ENCODE results near the gene ARL13A.
"Not testable (repeated sequence)": the region's sequence is repeated elsewhere in the genome, so short reads cannot be mapped to it uniquely, and the experiment has no call there.

The ARL13A gene

GRCh38 chrX:100973411-100973810 lies 3.9 kb downstream of the ARL13A start:
- Mint-ChIP-seq H3K4me3 (no peak overlapping the region), H3K27ac (no peak overlapping the region), H3K9me3 (peaks cover 1% of the 10 kb centered on the region), H3K36me3 (peaks cover 11% of the 10 kb centered on the region), H3K4me1 (no peaks in the 10 kb centered on the region), H3K27me3 (no peaks in the 10 kb centered on the region)
- no peak for DNase-seq (ENCODE audit: low spot score in 2 of 2)
- no peak for ATAC-seq (ENCODE audit: low read depth)

DNA sequence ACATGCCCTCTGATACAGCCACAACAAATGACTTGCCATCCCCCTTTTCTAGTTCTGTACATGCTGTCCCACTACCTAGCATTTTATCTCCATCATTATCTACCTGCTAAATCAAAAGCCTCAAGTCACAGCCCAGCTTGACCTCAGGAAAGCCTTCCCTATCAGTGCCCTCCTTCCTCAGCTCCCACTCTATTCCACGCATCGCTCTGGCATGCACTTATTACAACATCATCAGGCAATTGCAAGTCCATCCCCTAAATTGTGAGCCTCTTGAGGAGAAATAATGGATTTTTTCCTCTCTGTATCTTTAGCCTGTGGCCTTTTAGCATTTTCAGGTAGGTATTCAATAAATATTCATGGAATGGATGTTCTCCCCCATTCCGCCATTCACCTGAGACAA lies 5.7 kb downstream of the ARL13A start:
- peaks cover 14% of the 10 kb centered on the region for H3K36me3 Mint-ChIP-seq
- H3K27me3 Mint-ChIP-seq = no peaks in the 10 kb centered on the region

DNA sequence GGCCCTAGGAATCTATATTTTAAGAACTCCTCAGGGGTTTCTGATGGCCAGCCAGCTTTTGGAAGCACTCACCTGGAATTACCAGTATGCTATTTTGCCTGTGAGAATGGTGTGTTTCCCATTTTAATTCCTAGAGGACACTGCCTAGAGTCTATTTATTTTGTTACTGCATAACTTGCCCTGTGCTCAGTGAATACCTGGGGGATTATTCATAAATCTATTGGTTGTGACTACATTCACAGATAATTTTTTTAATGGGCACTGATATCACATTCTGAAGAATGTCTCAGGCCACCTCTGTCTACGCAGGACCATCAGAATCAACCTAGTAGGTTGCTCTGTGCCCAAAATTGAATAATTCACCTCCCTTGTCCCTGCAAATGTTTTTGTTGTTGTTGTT lies 6.7 kb downstream of the ARL13A start:
- H3K4me1 Mint-ChIP-seq = no peaks in the 10 kb centered on the region
- peaks cover 2% of the 10 kb centered on the region for H3K9me3 Mint-ChIP-seq
- H3K36me3 Mint-ChIP-seq = peaks cover 15% of the 10 kb centered on the region
- DNase-seq (ENCODE audit: low spot score in 2 of 2) (no peak), ATAC-seq (ENCODE audit: low read depth) (no peak)
- H3K27ac Mint-ChIP-seq = no peak overlapping the region
- no peaks in the 10 kb centered on the region for H3K27me3 Mint-ChIP-seq
- H3K4me3 Mint-ChIP-seq = no peak overlapping the region

More for the DNA sequence above, 5.7 kb downstream of the ARL13A start:
- Mint-ChIP-seq H3K4me3 (no peak overlapping the region), H3K27ac (no peak overlapping the region), H3K4me1 (no peaks in the 10 kb centered on the region), H3K9me3 (peaks cover 2% of the 10 kb centered on the region)
- no peak for ATAC-seq (ENCODE audit: low read depth)
- no peak for DNase-seq (ENCODE audit: low spot score in 2 of 2)

DNA sequence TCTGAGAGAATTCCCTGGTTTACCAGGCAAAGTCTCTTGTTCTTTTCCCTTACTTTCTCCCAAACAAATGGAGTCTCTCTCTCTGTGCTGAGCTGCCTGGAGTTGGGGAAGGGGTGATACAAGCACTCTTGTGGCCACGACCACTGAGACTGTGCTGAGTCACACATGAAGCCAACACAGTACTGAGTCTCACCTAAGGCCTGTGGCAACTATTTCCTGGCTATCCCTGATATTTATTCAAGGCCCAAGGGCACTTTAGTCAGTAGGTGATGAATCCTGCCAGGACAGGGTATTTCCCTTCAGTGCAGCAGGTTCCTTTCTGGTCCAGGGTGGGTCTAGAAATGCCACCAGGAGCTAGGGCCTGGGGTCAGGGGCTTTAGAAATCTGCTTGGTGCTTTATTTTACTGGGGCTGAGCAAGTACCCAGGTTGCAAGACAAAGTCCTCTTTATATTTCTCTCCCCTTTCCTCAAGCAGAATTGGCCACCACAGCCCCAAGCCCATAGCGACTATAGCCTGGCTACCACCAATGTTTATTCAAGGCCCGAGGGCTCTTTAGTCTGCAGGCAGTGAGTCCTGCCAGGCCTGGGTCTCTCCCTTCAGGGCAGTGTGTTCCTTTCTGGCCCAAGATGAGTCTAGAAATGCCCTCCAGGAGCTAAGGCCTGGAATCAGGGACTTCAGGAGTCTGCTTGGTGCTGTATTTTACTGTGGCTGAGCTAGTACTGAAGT lies 10.5 kb downstream of the ARL13A start:
- no peak for DNase-seq (ENCODE audit: low spot score in 2 of 2)
- no peak for ATAC-seq (ENCODE audit: low read depth)
- Mint-ChIP-seq H3K27ac (no peak overlapping the region), H3K27me3 (no peaks in the 10 kb centered on the region), H3K4me3 (no peak overlapping the region), H3K9me3 (peaks cover 2% of the 10 kb centered on the region), H3K36me3 (peaks cover 15% of the 10 kb centered on the region), H3K4me1 (no peaks in the 10 kb centered on the region)

GRCh38 chrX:100980608-100981497 lies 11.3 kb downstream of the ARL13A start:
- H3K27ac Mint-ChIP-seq = no peak overlapping the region
- peaks cover 2% of the 10 kb centered on the region for H3K9me3 Mint-ChIP-seq
- H3K27me3 Mint-ChIP-seq = no peaks in the 10 kb centered on the region
- H3K36me3 Mint-ChIP-seq = peaks cover 13% of the 10 kb centered on the region
- ATAC-seq (ENCODE audit: low read depth) = no peak
- no peak for DNase-seq (ENCODE audit: low spot score in 2 of 2)
- no peaks in the 10 kb centered on the region for H3K4me1 Mint-ChIP-seq
- no peak overlapping the region for H3K4me3 Mint-ChIP-seq

DNA sequence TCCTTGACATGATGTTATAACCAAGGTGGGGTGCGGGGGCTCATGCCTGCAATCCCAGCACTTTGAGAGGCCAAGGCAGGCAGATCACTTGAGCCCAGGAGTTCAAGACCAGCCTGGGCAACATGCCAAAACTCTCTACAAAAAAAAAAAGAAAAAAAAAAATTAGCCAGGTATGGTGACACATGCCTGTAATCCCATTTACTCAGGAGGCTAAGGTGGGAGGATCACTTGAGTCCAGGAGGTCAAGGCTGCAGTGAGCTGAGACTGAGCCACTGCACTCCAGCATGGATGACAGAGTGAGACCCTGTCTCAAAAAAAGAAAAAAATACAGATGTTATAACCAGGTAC lies 12.0 kb downstream of the ARL13A start:
- not testable (repeated sequence) for H3K27me3 Mint-ChIP-seq; DNase-seq (ENCODE audit: low spot score in 2 of 2); H3K9me3 Mint-ChIP-seq; H3K27ac Mint-ChIP-seq; H3K4me3 Mint-ChIP-seq; ATAC-seq (ENCODE audit: low read depth); H3K4me1 Mint-ChIP-seq
- peaks cover 13% of the 10 kb centered on the region for H3K36me3 Mint-ChIP-seq

GRCh38 chrX:100984818-100985217 lies 15.3 kb downstream of the ARL13A start:
- Mint-ChIP-seq H3K9me3 (no peaks in the 10 kb centered on the region), H3K4me1 (peaks cover 2% of the 10 kb centered on the region), H3K36me3 (peaks cover 20% of the 10 kb centered on the region), H3K27me3 (no peaks in the 10 kb centered on the region), H3K4me3 (no peak overlapping the region), H3K27ac (no peak overlapping the region)
- DNase-seq (ENCODE audit: low spot score in 2 of 2) (no peak), ATAC-seq (ENCODE audit: low read depth) (no peak)

DNA sequence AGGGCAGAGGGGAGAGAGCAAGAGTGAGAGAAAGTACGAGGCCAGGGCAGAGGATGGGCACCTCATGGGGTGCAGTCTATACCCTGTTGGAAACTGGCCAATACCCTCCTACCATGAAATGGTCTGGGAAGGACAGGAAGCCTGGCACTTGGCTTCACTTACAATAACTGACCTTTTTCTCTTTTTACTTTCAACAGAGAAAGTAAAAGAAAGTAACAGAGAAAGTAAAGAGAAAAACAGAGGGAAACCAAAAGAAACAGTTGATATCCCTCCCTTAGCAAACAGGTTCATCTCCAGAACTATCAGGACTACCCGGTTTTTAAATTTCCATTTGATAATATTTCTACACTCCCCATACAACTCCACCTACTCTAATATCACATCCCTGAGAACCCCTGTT lies 20.6 kb downstream of the ARL13A start:
- Mint-ChIP-seq H3K4me3 (no peak overlapping the region), H3K9me3 (no peaks in the 10 kb centered on the region), H3K4me1 (peaks cover 7% of the 10 kb centered on the region), H3K27me3 (no peaks in the 10 kb centered on the region), H3K36me3 (peaks cover 18% of the 10 kb centered on the region), H3K27ac (no peak overlapping the region)
- ATAC-seq (ENCODE audit: low read depth) (no peak), DNase-seq (ENCODE audit: low spot score in 2 of 2) (no peak)

- H3K4me3 Mint-ChIP-seq = no peak overlapping the region
- peaks cover 6% of the 10 kb centered on the region for H3K4me1 Mint-ChIP-seq
- H3K27ac Mint-ChIP-seq = no peak overlapping the region
- H3K27me3 Mint-ChIP-seq = no peaks in the 10 kb centered on the region
- H3K9me3 Mint-ChIP-seq = no peaks in the 10 kb centered on the region
- H3K36me3 Mint-ChIP-seq = peaks cover 5% of the 10 kb centered on the region
- no peak for DNase-seq (ENCODE audit: low spot score in 2 of 2)
- no peak for ATAC-seq (ENCODE audit: low read depth)
Observed at GRCh38 chrX:100994352-100995281, 25.1 kb downstream of the ARL13A start.

GRCh38 chrX:100995469-100995868 lies 26.0 kb downstream of the ARL13A start:
- Mint-ChIP-seq H3K36me3 (peaks cover 3% of the 10 kb centered on the region), H3K27me3 (no peaks in the 10 kb centered on the region), H3K4me3 (no peak overlapping the region), H3K27ac (no peak overlapping the region), H3K9me3 (no peaks in the 10 kb centered on the region), H3K4me1 (peaks cover 3% of the 10 kb centered on the region)
- no peak for DNase-seq (ENCODE audit: low spot score in 2 of 2)
- ATAC-seq (ENCODE audit: low read depth) = no peak

GRCh38 chrX:100999451-100999850 lies 29.9 kb downstream of the ARL13A start:
- Mint-ChIP-seq H3K27ac (no peak overlapping the region), H3K4me3 (no peak overlapping the region), H3K9me3 (no peaks in the 10 kb centered on the region), H3K27me3 (no peaks in the 10 kb centered on the region), H3K36me3 (peaks cover 1% of the 10 kb centered on the region), H3K4me1 (no peaks in the 10 kb centered on the region)
- DNase-seq (ENCODE audit: low spot score in 2 of 2) (no peak), ATAC-seq (ENCODE audit: low read depth) (no peak)

GRCh38 chrX:101009090-101009489 lies 39.6 kb downstream of the ARL13A start:
- DNase-seq (ENCODE audit: low spot score in 2 of 2) (no peak), ATAC-seq (ENCODE audit: low read depth) (no peak)
- Mint-ChIP-seq H3K4me1 (no peaks in the 10 kb centered on the region), H3K36me3 (peaks cover 22% of the 10 kb centered on the region), H3K27ac (no peak overlapping the region), H3K4me3 (no peak overlapping the region), H3K27me3 (no peaks in the 10 kb centered on the region), H3K9me3 (no peaks in the 10 kb centered on the region)

DNA sequence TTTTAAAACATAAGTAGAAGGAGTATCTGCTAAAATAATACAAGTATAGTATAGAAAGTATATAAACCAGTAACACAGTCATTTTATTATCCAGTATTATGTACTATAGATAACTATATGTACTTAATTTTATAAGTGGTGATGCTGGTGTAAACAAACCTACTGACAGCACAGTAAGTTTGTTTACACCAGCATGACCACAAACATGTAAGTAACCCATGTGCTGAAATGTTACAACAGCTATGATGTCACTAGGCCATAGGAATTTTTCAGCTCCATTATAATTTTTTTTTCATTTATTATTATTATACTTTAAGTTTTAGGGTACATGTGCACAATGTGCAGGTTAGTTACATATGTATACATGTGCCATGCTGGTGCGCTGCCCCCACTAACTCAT lies 42.5 kb downstream of the ARL13A start:
- peaks cover 18% of the 10 kb centered on the region for H3K36me3 Mint-ChIP-seq
- H3K27me3 Mint-ChIP-seq; DNase-seq (ENCODE audit: low spot score in 2 of 2); ATAC-seq (ENCODE audit: low read depth); H3K9me3 Mint-ChIP-seq; H3K4me3 Mint-ChIP-seq; H3K27ac Mint-ChIP-seq; H3K4me1 Mint-ChIP-seq: not testable (repeated sequence)

GRCh38 chrX:101022020-101022419 lies 52.5 kb downstream of the ARL13A start:
- Mint-ChIP-seq H3K4me1 (peaks cover 2% of the 10 kb centered on the region), H3K27ac (no peak overlapping the region), H3K4me3 (no peak overlapping the region), H3K27me3 (no peaks in the 10 kb centered on the region), H3K9me3 (no peaks in the 10 kb centered on the region), H3K36me3 (peaks cover 11% of the 10 kb centered on the region)
- ATAC-seq (ENCODE audit: low read depth) (no peak), DNase-seq (ENCODE audit: low spot score in 2 of 2) (no peak)

All from memory B cell (primary cell).